GM10847 (cell line): ENCODE data around the gene CDYL.

ENCODE experiments used
- POLR2A ChIP-seq: IDR thresholded peaks from 2 replicates; pipeline ENCODE4 v1.6.1; 2011; ENCODE audit not compliant: insufficient read length; ENCODE audit errors: extremely low read depth

CDYL gene

DNA sequence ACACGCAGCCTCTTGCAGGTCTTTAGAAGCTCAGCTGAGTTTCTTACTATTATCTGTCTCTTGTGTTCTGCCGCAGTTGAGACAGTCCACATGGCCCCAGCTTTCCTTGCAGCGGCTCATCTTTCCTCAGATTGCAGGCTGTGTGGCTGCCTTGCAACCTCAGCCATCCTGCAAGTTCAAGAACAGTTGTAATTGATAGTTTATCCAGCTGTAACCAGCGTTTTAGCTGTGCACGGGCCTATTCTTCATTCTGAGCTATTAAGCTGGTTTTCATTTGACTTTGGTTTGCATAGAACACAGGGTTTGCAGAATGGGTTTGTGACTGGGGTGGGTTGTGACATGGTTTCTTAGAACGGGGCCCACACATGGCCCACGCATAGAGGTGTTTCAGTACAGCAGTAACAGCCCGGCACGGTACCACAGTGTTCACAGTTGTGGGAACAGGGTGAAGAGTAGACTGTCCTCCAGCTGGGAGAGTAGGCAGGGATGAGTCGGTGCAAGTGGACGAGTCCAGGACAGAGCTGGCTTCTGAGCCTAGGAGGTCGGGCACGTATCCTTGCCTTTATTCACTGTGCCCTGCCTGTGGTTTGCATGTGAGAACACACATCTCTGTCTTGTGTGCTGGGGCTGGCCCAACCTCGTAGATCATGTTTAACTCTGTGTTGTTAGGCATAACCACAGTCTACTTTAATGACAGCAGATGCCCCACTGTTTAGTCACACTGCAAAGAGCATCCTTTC is 138.4 kb downstream of the CDYL start:
- no peak for TF ChIP-seq POLR2A

DNA sequence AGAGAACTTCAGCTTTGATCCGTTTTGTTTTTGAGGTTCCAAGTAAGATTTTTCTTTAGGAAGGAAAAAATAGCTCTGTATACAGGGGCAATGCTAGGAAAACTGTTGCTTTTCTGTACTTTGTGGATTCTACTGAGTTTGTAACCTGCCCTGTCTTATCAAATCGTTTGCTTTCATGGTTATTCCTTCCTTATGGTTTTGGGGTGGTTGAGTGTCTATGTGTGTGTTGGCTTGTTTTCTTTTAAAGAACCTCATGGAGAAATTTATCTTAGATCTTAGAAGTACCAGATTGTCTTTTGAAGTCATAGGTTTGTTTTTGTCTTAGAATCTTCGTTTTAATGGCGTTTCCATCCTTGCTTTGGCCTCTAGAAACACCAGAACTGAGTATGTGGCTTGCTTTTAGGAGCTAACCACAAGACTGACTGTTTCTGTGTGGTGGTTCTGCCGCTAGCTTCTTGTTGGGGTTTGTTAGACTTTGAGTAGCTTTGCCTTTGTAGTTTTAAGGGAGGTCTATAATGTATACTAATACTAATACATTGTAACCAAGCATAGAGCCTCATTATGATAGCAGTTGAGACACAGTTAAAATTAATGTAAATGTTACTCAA is 140.9 kb downstream of the CDYL start:
- TF ChIP-seq POLR2A: no peak

DNA sequence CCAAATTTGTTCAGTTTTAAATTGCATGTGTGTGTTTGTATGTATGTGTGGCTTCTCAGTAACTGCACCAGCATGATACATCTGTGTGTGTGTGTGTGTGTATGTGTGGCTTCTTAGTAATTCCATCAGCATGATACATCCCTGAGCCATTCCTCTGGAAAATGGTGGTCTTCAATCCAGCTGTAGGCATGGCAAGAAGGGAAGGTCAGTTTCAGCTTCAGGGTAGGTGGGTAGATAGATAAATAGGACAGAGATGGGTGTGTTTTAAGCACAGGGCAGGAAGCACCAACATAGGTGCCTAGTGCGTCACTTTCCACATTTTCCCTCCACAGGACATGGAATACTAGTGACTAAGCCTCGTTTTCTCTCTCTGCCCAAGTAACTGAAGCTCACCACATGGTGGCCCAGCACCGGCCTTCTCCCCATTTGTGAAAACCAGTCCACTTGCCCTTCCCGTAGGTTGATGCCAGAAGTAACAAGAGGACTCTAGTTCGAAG is 144.8 kb downstream of the CDYL start:
- no peak for TF ChIP-seq POLR2A

DNA sequence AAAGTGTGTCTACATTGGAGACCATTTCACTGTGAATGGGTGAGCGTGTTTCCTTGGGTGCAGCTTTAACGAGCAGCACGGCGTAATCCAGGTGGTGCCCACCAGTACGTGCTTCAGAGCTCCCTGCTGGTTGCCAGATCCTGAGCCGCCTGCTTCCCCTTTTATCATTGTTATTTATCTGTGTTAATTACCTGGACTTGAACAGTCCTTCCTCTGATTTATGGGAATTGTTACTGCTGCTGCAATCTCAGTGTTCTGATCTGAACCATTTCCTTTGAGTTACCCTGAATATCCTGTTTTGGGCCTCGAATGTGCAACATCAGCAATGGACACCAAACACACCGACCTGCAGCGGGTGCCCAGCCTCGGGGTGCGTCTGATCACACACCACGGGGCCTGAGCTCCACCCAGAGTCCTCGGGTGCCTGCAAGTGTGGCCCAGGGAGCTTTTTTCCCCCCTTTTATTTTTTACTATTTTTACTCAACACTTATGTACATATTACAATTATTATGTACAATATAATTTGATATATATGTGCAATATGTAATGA is 146.4 kb downstream of the CDYL start:
- TF ChIP-seq POLR2A: no peak

DNA sequence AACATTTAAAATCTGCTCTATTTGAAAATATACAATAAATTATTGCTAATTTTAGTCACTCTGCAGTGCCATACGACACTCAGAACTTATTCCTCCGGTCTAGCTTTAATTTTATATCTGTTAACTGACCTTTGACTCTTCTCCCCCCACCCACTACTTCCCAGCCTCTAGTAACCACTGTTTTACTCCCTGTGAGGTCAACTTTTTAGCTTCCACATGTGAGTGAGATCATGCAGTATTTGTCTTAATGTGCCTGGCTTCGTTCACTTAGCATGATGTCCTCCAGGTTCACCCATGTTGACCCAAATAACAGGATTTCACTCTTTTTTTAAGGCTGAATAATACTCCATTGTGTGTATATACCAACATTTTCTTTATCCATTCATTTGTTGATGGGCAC is 146.9 kb downstream of the CDYL start:
- no peak for TF ChIP-seq POLR2A

DNA sequence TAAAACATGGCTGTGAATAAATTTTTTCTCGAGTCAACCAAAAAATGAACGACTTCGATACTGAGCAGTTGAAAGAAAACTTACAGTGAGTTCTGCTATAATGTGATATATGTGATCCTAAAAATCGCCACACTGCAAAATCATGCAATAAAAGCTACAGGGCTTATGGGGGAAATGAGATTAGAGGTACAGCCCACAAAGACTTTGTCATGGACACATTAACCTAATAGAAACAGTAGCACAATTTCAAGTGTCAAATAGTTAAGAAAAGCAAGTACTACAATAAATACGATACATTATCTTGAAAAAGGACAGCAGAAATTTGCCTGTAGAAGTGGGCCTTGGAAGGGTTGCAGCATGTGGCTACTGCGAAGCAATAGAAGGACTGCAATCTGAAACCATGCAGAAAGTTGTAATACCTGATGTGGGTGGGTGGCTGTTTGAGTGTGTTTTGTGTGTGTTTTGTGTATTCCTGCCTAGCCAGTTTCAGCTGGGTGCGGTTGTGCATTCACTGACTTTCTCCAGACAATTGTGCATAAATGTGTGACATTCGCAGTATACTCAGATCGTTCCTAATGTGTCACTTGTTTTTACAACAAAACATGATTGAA is 148.6 kb downstream of the CDYL start:
- TF ChIP-seq POLR2A: no peak

DNA sequence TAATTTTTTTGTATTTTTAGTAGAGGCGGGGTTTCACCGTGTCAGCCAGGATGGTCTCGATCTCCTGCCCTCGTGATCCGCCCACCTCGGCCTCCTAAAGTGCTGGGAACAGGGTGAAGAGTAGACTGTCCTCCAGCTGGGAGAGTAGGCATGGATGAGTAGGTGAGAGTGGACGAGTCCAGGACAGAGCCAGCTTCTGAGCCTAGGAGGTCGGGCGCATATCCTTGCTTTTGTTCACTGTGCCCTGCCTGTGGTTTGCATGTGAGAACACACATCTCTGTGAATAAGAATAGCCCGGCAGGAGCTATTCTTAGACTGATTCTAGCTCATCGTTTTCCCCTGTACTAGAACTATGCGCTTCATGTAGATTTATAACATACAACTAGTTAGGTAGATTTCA is 149.4 kb downstream of the CDYL start:
- TF ChIP-seq POLR2A: no peak

DNA sequence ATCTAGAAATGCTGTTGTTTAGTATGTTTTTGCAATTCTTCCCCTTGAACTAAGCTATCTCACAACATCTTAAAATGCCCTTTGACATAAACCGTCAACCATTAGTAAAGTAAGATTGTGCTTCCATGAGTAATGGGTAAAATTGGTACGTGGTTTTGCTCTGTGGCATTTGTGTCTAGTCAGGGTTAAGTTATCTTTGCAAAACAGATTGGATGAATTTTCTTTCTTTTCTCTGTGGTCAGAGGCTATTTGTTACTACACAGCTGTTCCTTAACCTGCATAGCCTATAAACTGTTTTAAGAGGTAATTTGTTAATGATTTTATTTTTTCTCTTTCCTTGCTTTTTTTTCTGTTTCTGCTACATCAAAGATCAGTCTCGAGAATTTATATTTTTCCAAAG is 152.2 kb downstream of the CDYL start:
- no peak for TF ChIP-seq POLR2A

DNA sequence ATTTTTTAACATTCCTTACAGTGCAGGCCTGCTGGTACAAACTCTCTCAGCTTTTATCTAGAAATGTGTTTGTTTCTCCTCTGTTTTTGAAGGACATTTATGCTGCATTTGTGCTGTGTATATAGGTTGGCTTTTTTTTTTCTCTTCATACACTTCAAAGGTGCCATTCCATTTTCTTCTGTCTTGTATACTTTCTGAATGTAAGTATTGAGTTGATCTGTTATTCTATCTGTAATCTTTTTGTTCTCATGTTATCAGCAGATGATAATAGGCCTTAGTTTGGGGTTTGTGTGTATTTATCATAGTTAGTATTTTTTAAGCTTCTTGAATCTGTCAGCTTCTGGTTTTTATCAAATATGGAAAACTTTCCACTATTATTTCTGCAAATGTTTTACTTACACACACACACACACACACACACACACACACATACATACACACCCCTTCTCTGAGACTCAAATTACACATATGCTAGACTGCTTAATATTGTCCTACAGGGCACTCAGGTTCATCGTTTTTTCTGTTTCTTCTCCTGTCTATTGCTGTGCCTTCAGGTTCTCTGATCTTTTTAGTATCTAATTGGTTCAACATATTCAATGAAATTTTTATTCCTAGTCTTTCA is 153.0 kb downstream of the CDYL start:
- no peak for TF ChIP-seq POLR2A

DNA sequence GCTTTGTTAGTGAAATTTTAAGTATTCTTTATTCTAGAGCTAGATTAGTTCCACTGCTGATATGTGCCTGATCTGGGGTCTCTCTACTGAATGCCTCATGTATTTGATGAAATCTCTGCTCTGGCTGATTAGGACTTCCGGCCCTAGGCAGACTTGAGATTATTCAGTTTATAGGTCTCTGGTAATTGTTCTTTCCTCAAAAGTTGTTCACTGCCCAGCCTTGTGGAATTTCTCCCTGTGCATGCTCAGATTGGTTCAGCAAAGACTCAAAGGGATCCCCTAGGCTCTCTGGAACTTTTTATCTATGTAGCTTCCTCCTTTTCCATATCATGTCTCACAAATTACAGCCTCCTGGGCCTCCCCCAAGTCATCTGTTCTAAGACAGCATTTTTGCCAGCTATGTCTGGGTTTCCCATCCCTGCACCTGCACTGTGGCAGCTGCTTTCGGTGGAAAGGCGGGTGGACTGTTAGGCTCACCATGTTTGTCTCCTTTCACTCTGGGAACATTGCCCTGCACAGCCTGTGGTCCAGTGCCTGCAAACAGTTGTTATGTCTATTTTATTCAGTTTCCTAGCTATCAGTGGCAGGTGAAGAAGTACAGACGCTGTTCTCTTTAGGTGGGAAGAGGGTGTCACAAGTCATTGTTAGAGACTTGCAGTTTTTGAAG is 154.0 kb downstream of the CDYL start:
- no peak for TF ChIP-seq POLR2A

DNA sequence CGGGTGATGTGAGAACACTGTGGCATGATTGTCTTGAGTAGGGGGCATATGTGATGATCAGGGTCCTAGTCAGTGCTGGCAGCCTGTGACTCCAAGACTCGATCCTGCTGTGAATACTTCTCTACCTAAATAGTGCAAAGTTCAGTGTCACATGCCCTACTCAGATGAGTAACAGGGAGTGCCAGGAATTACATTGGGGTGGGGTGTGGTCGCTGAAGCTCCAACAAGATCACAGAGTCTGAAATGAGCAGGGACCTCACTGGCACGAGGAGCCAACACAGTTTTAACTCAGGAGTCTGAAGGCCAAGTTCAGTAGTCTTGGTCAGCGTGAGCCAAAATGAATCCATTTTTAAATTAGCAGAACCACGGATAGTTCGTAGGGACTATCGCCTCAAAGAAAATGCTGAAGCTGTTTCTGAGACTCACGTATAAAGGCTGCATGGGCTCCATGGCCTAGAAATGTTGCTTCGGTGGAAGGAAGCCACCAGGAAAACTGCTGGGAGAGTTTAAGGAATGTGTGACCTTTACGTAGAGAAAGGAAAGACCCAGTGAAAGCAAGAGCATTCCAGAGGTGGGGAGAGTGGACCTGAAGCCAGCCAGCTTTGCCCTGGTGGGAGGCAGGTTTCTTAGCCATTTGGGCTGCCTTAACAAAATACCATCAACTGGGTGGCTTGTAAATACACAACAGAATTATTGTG is 155.5 kb downstream of the CDYL start:
- no peak for TF ChIP-seq POLR2A

DNA sequence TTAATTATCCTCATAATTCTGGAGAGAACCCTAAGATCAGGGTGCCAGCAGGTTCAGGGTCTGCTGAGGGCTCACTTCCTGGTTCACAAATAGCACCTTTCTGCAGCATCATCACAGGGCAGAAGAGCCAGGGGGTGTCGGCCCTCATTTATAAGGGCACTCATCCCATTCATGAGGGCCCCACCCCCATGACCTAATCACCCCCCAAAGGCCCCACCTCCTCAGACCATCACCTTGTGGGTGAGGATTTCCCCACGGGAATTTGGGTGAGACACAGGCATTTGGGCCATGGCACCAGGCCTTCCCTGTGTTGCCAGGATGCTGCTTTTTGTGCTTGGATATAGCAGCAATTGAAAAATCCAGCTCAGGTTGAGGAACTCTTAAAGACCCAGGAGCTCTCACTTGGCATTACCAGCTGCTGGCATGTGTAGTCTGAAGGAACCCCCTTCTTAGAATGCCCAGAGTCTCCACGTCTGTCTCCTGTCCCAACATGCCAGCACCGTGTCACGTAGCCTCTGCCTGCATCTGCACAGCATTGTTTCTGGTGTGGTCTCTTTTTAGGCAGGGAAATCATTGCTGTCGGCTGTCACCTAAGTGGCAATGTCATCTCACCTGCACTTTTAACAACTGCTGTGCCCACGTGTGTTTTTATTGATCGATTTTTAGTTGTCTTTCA is 156.2 kb downstream of the CDYL start:
- no peak for TF ChIP-seq POLR2A

DNA sequence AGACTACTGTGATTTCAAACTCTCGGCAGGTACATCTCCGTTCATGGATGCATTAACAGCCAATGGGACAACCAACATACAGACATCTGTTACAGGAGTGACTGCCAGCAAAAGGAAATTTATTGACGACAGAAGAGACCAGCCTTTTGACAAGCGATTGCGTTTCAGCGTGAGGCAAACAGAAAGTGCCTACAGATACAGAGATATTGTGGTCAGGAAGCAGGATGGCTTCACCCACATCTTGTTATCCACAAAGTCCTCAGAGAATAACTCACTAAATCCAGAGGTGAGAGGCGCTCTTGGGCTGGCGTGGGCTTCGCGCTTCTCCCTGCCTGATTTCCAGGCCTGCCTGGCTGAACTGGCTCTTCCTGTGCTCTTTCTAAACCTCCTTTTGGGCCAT is 159.3 kb downstream of the CDYL start:
- TF ChIP-seq POLR2A: no peak
